IPS-11a (cell line): ENCODE data around the gene CDC42BPA.
"Not testable (repeated sequence)": the region's sequence is repeated elsewhere in the genome, so short reads cannot be mapped to it uniquely, and the experiment has no call there.

Experiments used
- H3K4me3 ChIP-seq: one replicate; pipeline ENCODE4 v1.5.1; 2013; ENCODE audit warnings: low read depth, low read length, control low read depth

Gene CDC42BPA

DNA sequence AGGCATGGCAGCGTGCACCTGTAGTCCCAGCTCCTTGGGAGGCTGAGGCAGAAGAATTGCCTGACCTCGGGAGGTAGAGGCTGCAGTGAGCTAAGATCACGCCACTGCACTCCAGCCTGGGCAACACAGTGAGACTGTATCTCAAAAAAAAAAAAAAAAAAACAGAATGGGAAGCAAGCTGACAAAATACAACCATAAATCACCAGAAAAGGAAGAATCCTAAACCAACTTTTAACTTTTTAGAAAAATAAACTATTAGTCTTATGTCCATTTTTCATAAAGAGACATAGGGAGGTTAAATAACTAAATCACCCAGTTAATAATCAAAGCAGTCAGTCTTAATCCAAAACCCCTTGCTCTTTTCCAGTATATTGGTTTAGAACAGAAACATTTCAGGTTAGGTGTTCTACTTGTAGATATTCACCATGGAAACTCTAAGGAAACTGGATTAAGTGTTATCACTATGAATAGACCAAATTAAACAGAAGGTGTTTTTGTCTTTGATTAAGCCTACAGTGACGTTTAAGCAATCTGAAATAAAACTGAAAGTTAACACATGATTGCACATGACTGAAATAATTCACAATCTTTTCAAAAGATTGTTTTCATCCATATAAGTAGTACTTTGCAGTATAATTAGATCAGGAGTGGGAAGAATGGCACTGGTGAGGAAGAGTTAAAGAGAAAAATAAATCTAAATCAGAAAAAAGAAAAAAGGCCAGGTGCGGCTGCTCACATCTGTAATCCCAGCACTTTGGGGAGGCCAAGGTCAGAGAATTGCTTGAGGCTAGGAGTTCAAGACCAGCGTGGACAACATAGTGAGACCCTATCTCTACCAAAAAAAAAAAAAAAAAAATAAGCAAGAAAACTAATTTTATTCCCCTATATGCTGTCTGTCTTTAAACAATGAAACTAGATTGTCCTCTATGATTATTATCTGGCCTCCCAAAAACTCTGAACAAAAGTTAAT is 9.6 kb downstream of the CDC42BPA start:
- no peak overlapping the region for H3K4me3 ChIP-seq

DNA sequence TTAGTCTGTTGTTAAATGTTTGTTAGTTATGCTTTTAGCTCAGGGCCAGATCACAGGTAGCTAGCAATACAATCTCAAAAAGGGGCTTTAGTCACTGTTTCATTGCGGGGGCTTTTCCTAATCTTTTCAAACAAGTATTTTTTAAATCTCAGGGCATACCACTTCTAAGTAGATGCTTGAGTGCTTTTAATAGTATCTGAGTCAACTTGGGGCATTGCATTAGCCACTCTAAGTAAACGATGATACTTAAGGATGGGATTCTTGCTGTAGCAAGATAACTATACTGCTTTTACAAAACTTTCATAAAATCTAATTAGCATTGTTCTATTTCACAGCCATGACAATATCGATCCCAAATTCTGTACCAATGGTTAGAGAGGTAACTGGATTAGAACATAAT is 11.6 kb downstream of the CDC42BPA start:
- H3K4me3 ChIP-seq: no peak overlapping the region

DNA sequence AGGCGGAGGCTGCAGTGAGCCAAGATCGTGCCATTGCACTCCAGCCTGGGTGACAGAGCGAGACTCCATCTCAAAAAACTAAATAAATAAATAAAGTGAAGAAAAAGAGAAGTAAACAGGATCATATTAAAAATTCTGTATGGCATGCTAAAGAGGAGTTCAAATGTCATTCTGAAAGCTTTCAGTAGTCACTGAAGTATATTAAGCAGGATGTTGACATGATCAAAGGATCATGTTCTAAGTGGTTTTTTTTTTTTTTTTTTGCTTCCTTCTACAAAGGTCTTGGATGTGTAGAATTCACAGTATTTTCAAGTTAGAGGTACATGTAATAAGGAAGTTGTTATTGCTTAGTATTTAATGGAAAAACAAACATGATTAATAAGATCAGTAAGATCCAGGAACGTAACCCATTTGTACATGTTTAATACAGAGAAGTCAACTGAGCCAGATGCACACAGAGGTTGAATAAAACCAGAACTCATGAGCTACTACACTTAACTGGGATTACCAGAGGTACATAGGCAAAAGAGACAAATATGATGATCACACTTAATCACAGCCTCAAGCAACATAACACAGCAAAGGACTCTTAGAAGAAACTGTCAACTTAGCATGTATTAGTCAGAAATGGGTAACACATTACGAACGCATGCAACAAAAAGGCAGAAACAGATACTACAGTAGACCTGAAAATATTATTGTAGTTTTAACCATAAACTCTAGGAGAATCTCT is 12.2 kb downstream of the CDC42BPA start:
- H3K4me3 ChIP-seq: no peak overlapping the region

DNA sequence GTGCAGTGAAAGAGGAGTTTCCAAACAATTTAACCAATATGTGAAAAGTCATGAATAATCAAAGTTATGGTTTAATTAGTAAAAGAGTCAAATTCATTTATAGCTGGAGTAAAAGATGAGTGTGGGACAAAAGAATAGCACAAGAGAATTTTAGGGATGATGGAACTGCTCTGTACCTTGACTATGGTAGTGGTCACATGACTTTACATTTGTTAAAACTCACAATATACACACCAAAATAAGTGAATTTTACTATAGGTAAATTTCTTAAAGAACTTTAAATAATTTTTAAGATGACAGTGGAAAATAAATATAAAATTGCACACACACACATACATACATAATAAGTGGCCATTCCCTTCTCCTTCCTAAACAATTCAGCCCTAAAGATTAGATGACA is 13.6 kb downstream of the CDC42BPA start:
- no peak overlapping the region for H3K4me3 ChIP-seq

DNA sequence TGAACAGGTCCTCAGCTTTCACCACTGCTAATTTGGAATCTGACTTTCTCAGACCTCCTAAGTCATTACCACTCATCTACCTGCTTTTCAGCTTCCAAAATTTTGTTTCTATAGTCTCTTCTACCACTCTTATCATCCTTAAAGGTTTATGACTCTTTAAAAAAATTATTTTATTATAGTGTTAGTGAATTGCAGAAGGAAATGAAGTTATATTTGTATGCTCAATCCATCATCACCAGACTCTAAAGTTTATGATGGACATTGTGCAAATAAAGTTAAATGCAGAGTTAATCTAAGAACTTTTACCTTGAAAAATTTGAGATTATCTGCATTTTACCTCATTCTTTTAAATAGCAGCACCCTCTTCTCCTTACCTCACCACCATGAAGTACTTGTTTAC is 14.6 kb downstream of the CDC42BPA start:
- H3K4me3 ChIP-seq: no peak overlapping the region

DNA sequence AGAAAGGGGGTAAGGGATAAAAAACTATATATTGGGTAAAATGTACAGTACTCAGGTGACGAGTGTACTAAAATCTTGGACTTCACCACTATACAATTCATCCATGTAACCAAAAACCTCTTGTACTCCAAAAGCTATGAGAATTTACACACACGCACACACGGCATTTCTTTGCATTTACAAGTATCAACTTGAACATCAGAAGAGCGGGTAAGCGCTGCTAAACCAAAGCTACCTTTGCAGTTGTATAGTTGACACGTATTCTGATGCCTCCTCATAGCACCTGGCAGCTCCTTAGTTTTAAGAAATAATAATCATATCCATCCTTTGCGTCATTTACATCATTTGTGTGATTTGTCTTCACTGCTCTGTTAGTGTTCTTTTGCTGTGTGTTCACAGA is 17.6 kb downstream of the CDC42BPA start:
- H3K4me3 ChIP-seq: no peak overlapping the region

DNA sequence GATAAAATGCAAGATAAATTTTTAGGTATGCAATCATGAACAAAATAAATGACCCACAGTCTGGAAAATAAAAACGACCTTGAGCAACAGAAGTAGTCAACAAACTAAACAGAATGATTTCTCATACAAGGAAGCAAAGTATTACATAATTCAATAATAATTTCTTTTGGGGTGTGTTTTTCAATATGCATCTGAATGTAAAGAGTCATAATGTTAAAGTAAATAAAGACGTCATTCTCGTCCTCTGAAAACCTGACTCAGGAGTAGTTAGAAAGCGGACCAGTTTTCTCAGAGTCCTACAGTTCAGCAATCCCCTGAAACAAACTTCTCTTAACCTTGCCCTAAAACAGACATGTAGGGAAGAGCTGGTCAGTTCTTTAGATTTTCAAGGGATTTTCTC is 18.6 kb downstream of the CDC42BPA start:
- no peak overlapping the region for H3K4me3 ChIP-seq

DNA sequence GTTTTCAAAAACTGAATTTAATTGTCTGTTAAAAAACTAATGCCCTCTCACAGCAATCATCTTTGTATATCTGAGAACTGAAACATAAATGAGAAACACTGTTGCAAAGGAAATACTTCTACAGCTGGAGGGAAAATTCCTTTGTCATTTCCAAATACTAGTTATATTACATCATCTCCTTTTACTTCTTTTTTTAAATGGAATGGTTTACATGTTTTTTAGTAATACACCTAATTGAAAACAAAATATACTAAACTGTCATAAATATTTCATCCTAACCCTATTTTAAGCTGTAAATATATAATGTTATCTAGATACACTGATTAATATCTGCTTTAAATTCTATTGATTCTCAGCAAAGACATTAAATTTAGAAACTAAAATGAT is 19.1 kb downstream of the CDC42BPA start:
- no peak overlapping the region for H3K4me3 ChIP-seq

DNA sequence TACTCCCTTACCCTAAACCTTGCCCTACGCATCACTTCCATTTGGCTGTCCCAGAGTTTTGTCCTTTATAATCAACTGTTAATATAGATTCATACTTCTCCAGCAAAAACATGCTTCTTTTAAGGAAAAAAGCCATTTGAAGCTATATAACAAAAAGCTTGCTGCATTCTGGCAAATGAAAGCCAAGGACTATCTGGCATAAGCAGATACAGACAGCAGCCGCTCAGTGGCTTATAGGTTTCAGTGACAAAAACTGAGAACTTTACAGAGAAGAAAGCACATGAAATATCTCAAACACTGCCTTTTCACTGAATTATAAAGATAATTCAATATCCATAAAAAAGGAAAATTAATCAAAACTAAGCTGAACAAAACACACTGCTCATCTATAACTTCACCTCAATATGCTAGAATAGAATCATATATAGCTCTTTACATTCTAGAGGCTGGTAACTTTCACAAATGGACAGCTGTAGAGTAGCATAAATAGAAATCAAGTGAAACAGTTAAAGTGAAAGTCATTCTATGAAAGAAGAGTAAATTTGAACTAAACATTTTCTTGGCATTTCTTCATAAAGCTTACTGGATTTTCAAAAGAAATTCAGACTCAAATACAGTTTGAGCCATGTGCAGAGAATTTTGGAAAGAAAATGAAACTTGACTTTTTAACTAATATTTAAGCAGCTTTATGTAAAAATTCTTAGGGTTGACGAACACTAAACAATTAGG is 19.6 kb downstream of the CDC42BPA start:
- H3K4me3 ChIP-seq: no peak overlapping the region

DNA sequence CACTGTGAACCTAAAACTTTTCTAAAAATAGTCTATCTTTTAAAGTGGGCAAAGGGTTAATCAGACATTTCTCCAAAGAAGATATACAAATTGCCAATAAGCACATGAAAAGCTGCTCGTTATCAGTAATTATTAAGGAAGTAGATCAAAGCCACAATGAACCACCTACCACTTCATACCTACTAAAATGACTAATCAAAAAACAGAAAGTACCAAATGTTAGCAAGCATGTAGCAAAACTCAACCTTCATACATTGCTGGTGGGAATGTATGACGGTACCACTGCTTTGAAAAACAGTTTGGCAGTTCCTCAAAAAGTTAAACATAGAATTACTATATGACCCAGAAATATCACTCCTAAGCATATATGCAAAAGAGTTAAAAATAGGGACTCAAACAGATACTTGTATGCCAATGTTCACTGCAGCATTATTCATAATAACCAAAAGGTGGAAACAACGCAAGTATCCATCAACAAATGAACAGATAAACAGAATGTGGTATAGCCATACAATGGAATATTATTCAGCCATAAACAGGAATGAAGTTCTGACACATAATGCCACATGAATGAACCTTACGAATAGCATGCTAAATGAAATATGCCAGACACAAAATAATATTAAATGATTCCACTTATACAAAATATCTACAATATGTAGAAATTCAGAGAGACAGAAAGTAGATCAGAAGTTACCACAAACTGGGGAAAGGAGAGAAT is 21.1 kb downstream of the CDC42BPA start:
- no peak overlapping the region for H3K4me3 ChIP-seq

DNA sequence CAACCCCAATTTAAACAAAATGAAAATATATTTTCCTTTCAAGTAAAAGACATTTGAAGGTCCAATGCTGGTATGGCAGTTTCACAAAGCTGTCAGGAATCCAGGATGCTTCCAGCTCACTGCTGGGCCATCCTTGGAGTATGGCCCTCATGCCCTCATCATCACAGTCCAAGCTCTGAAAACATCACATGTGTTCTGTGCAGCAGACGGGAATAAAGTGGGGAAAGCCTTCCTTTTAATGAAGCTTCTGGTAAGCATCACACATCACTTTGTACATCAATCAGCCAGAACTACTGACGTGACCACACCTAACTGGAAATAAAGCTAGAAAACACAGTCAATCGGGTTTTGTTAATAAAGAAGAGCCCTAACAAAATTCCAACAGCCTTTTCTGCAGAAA is 22.7 kb downstream of the CDC42BPA start:
- no peak overlapping the region for H3K4me3 ChIP-seq

DNA sequence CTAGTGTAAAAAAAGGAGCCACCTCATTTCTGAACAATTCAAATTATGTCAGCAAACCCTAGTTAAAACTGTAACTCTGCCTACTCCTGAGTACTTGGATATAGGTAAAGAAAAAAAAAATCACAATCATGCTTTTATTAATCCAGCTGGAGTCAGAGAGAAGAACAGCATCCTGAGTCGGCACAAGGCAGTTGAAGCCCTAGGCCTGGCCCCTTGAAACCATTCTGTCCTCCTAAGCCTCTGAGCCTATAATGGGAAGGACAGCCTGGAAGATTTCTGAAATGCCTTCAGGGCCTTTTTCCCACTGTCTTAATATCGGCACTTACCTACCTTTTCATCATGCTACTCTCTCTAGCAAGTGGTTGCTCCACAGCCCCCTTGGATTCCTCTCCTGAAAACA is 32.5 kb downstream of the CDC42BPA start:
- H3K4me3 ChIP-seq: no peak overlapping the region

DNA sequence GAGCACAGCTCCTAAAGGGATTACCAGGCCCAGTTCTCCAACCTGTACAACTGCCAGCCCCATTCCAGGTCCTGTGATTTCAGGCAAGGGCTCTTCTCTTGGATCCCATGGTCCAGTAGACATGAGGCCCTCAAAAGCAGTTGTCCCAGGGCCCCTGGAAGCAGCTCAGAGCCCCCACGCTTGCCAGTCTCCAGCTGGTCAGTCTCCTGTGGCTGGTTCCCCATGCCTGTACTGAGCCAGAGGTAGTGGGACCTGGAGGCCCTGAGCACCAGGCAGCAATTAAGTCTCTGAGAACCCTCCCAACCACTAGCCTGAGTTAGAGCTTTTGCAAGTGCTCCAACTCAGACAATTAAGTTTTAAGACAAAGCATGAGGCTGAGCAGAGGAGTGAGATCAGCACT is 36.9 kb downstream of the CDC42BPA start:
- H3K4me3 ChIP-seq: no peak overlapping the region

DNA sequence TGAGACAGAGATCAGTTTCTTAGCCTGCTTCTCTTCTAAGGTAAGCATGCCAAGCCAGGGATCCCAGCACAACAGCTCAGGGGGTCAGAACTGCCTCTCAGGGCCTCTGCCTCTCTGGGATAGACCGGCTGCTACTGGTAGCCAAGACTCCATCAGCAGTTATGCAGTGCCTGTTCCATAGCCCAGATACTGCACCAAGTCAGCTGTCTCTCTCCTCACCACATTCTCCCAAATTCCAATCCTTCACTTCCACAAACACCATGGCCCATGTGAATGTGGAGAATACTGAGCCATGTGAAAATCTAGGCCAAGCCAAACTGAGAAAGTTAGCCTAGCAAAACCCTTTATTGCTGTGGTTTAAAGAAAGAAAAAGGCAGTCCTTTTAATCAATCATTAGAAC is 37.5 kb downstream of the CDC42BPA start:
- H3K4me3 ChIP-seq: no peak overlapping the region

DNA sequence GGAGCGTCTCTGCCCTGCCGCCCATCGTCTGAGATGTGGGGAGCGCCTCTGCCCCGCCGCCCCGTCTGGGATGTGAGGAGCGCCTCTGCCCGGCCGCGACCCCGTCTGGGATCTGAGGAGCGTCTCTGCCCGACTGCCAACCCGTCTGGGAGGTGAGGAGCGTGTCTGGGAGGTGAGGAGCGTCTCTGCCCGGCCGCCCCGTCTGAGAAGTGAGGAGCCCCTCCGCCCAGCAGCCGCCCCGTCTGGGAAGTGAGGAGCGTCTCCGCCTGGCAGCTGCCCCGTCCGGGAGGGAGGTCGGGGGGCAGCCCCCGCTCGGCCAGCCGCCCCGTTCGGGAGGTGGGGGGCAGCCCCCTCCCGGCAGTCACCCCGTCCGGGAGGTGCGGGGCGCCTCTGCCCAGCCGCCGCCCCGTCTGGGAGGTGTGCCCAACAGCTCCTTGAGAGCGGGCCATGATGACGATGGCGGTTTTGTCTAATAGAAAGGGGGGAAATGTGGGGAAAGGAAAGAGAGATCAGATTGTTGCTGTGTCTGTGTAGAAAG is 42.1 kb downstream of the CDC42BPA start:
- not testable (repeated sequence) for H3K4me3 ChIP-seq

DNA sequence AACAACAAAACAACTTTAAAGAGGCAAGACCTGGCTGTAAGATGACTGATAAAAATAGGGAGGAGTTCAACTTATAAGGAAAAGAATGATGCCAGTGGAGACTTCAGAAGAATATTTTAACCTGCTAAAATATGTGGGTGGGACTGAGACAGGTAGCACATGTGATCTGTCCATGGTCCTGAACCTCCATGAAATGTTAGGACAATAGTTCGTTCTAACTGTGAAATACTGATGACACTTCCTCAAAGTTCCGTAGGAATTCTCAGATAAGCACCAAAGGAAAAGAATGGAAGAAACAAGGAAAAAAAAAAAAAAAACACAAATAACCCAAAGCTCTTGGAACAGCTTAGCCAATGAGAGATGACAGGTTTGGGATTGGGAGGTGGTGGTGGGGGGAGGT is 44.7 kb downstream of the CDC42BPA start:
- H3K4me3 ChIP-seq: no peak overlapping the region

DNA sequence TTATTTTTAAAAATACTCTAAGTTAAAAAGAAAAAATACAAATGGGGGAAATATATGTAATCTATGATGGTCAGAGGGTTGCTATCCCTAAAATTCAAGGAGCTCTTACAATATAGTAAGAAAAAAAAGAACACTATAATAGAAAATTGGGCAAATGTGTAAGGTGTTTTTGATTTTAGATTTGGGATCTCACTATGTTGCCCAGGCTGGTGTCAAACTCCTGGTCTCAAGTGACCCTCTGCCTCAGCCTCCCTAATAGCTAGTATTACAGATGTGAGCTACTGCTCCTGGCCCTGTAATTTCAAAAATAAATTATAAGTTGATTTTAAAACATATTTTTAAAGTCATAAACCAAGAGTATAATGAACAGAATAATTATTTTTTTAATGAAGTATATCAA is 45.9 kb downstream of the CDC42BPA start:
- H3K4me3 ChIP-seq: no peak overlapping the region

DNA sequence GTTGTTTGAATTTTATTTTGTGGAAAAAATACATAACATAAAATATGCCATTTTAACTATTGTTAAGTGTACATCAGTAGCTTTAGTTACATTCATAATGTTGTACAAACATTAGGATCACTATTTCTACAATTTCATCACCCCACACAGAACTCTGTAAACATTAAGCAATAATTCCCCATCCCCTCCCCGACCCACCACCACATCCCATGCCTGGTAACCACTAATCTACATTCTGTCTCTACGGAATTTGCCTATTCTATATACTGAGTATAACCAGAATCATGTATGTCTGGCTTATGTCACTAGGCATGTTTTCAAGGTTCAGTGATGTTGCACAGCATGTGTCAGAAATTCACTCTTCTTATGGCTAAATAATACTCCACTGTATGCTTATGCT is 47.7 kb downstream of the CDC42BPA start:
- H3K4me3 ChIP-seq: no peak overlapping the region

DNA sequence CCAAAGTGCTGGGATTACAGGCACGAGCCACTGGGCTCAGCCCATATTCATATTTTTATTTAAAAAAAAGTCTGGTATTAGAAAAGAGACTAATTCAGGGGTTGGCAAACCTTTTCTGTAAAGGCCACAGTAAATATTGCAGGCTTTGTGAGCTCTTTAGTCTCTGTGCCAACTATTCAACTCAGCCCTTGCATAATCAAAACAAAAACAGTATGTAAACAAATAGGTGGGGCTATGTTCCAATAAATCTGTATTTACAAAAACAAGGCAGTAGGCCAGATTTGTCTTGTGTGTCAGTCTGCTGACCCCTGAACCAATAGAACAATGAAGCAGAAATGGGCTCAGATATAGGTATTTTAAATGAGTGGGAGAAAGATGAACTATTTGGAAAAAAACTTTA is 49.3 kb downstream of the CDC42BPA start:
- H3K4me3 ChIP-seq: no peak overlapping the region

DNA sequence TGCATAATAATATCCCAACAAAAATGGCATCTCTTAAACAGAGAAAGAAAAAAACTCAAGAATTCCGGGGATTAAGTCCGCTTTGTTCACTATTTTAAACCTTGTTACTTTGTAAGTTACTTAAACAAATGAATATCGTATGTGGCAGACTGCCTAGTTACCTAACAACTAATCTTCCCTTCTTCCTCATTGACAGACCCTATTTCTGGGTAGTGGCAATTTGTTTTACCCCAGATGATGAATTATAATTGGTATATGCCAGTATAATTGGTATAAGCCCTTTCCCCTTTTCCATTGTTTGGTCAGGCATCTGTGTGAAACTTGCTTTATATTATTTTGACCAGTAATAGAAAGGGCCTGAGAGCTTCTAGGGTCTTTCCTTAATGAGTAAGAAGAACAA is 52.4 kb downstream of the CDC42BPA start:
- H3K4me3 ChIP-seq: no peak overlapping the region

DNA sequence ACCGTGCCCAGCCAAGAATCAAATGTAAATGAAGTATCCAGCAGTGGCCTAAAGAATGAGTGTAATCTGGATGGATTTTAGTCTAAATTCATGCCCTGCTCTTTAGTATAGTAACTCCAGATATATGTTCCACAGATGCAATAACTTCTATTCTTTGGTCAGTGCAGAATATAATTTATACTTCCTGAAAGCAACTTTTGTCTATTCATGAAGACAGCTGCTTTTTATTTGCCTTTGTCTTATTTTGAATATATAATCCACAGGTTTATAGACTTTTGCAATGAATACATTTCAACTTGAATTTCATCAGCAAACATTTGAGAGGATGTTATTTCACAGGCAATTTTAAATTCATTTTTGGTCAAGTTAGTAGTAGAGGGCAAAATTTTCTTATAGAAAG is 54.4 kb downstream of the CDC42BPA start:
- H3K4me3 ChIP-seq: no peak overlapping the region
